Mesothelial cell of epicardium (in vitro differentiated cells): ENCODE data around the gene RTN1. TPM values are rescaled to one million over a fixed set of nuclear protein-coding genes. Genes with fewer than 3 reads are reported as not detected.

Experiments used
- DNase-seq, 2 experiments: peaks; one replicate each; pipeline ENCODE4 v3.0.0; 2021; ENCODE audit warnings: low spot score in 2 of 2; ENCODE audit not compliant: unreplicated experiment in 2 of 2
- H3K27ac Mint-ChIP-seq: 2 replicates; pipeline ENCODE4 v1.8.0; 2021; ENCODE audit warnings: mixed read lengths
- H3K27me3 Mint-ChIP-seq: 2 replicates; pipeline ENCODE4 v1.8.0; 2021; ENCODE audit warnings: low read depth, mixed read lengths
- H3K36me3 Mint-ChIP-seq: 2 replicates; pipeline ENCODE4 v1.8.0; 2021; ENCODE audit warnings: mixed read lengths
- H3K4me1 Mint-ChIP-seq: 2 replicates; pipeline ENCODE4 v1.8.0; 2021; ENCODE audit warnings: mixed read lengths
- H3K4me3 Mint-ChIP-seq: 2 replicates; pipeline ENCODE4 v1.8.0; 2021; ENCODE audit warnings: mild to moderate bottlenecking, moderate library complexity, mixed read lengths
- H3K9me3 Mint-ChIP-seq: 2 replicates; pipeline ENCODE4 v1.8.0; 2021; ENCODE audit warnings: mixed read lengths
- CTCF ChIP-seq: fragments of 200-600 bp; sonication (generic); IDR thresholded peaks from one replicate; pipeline ENCODE4 v1.5.0; 2021; ENCODE audit warnings: antibody characterized with exemption; ENCODE audit not compliant: unreplicated experiment
- total RNA-seq: library from RNA; stranded (reverse); gene quantifications from 3 replicates; pipeline ENCODE4 v1.2.1, GENCODE V29; 2021

RTN1 gene
- total RNA-seq, 1 donor from 2014 or later = 0.78 TPM

- H3K4me3 Mint-ChIP-seq = no peak overlapping the region
- no peaks in the 10 kb centered on the region for H3K27me3 Mint-ChIP-seq
- DNase-seq = no peak
- no peak for TF ChIP-seq CTCF
- no peaks in the 10 kb centered on the region for H3K4me1 Mint-ChIP-seq
- no peaks in the 10 kb centered on the region for H3K36me3 Mint-ChIP-seq
- no peaks in the 10 kb centered on the region for H3K9me3 Mint-ChIP-seq
- H3K27ac Mint-ChIP-seq = no peak overlapping the region
These were observed 284.6 kb downstream of the RTN1 start for GRCh38 chr14:59585891-59586554.

- Mint-ChIP-seq H3K36me3 (no peaks in the 10 kb centered on the region), H3K4me3 (no peak overlapping the region), H3K4me1 (no peaks in the 10 kb centered on the region), H3K27ac (no peak overlapping the region), H3K9me3 (no peaks in the 10 kb centered on the region), H3K27me3 (no peaks in the 10 kb centered on the region)
- DNase-seq = no peak
- TF ChIP-seq CTCF = no peak
These were observed 286.8 kb downstream of the RTN1 start for GRCh38 chr14:59583755-59584154.

GRCh38 chr14:59582845-59583509, 287.6 kb downstream of the RTN1 start:
- DNase-seq = no peak
- Mint-ChIP-seq H3K4me3 (no peak overlapping the region), H3K4me1 (no peaks in the 10 kb centered on the region), H3K27ac (no peak overlapping the region), H3K9me3 (no peaks in the 10 kb centered on the region), H3K36me3 (no peaks in the 10 kb centered on the region), H3K27me3 (peaks cover 6% of the 10 kb centered on the region)
- TF ChIP-seq CTCF = no peak

- no peaks in the 10 kb centered on the region for H3K9me3 Mint-ChIP-seq
- H3K27ac Mint-ChIP-seq = no peak overlapping the region
- H3K27me3 Mint-ChIP-seq = peaks cover 6% of the 10 kb centered on the region
- TF ChIP-seq CTCF = no peak
- DNase-seq = no peak
- no peaks in the 10 kb centered on the region for H3K36me3 Mint-ChIP-seq
- no peaks in the 10 kb centered on the region for H3K4me1 Mint-ChIP-seq
- H3K4me3 Mint-ChIP-seq = no peak overlapping the region
These were observed 288.4 kb downstream of the RTN1 start for GRCh38 chr14:59582161-59582560.

GRCh38 chr14:59580911-59581310, 289.7 kb downstream of the RTN1 start:
- Mint-ChIP-seq H3K4me1 (peaks cover 6% of the 10 kb centered on the region), H3K9me3 (no peaks in the 10 kb centered on the region), H3K27ac (no peak overlapping the region), H3K27me3 (peaks cover 6% of the 10 kb centered on the region), H3K36me3 (no peaks in the 10 kb centered on the region), H3K4me3 (no peak overlapping the region)
- TF ChIP-seq CTCF = no peak
- no peak for DNase-seq
